Spleen (tissue), 7 donors: ENCODE results near the gene PTPN14.

Experiments used
- POLR2AphosphoS5 ChIP-seq, 3 donors: sonication (generic); formaldehyde crosslinking; IDR thresholded peaks; one replicate each; pipeline ENCODE4 v1.5.1; 2017; ENCODE audit warnings: antibody characterized with exemption in 3 of 3
- TF ChIP-seq, protein P1 (sequence below), 11 experiments: fragments of 200-600 bp in 7 of 11; fragments of 450-650 bp in 4 of 11; sonication (generic) in 4 of 11; IDR thresholded peaks in 8 of 11; conservative IDR thresholded peaks in 3 of 11; 1 replicate in 7 of 11; 2 replicates in 4 of 11; pipeline versions ENCODE4 v1.4.0 to v1.8.0; 2016 to 2021; ENCODE audit warnings: antibody characterized with exemption in 11 of 11, inconsistent platforms in 4 of 11, mild to moderate bottlenecking in 1 of 11
- donor health status: DM: no; HTN: no; CAD: no; lungs with moderate emphysema.
- donor health status: DM: no; HTN: no; CAD: no.
- donor health status: DM: no; HTN: no; CAD: no.

DNA sequence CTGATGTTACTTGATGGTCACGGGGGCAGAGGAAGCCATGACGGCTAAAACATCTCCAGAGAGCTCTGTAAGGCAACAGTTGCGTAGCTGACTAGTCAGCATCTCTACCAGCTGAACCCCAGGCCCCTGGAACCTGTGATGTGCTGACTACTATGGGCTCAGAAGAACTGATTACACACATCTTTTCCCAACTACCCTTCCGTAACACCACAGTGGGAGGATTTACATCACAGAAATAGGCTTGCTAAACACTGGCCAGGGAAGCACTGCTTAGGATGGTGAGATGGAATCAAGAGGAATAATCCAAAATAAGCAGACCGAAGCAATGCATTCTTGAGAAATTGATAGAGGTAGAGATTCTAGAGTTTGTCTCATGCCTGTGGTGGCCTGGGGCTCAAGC, 148.0 kb downstream of the PTPN14 start:
- TF ChIP-seq, protein P1, sequence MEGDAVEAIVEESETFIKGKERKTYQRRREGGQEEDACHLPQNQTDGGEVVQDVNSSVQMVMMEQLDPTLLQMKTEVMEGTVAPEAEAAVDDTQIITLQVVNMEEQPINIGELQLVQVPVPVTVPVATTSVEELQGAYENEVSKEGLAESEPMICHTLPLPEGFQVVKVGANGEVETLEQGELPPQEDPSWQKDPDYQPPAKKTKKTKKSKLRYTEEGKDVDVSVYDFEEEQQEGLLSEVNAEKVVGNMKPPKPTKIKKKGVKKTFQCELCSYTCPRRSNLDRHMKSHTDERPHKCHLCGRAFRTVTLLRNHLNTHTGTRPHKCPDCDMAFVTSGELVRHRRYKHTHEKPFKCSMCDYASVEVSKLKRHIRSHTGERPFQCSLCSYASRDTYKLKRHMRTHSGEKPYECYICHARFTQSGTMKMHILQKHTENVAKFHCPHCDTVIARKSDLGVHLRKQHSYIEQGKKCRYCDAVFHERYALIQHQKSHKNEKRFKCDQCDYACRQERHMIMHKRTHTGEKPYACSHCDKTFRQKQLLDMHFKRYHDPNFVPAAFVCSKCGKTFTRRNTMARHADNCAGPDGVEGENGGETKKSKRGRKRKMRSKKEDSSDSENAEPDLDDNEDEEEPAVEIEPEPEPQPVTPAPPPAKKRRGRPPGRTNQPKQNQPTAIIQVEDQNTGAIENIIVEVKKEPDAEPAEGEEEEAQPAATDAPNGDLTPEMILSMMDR (IDR thresholded peaks at IDR 0.05 in 8 of 11, conservative IDR thresholded peaks at IDR 0.05 in 3 of 11) = no peak
- TF ChIP-seq POLR2AphosphoS5 (IDR thresholded peaks at IDR 0.05) = no peak
